AG10803 (cell line): Measurements from ENCODE around the gene PCBP3.

Experiments
- DNase-seq: peaks from one replicate; pipeline ENCODE4 v3.0.0; 2010; ENCODE audit warnings: low read depth
- H3K4me3 ChIP-seq: 2 replicates; pipeline ENCODE4 v1.5.1; 2011; ENCODE audit warnings: mild to moderate bottlenecking, low read length, control low read depth
- CTCF ChIP-seq: conservative IDR thresholded peaks from 2 replicates; pipeline ENCODE4 v1.5.1; 2011; ENCODE audit warnings: mild to moderate bottlenecking, low read length, control low read depth, inconsistent platforms

PCBP3 gene

GRCh38 chr21:45982092-45982757 is 338.7 kb downstream of the PCBP3 start:
- DNase-seq: no peak
- H3K4me3 ChIP-seq: peak overlapping the region; percentile 96
- TF ChIP-seq CTCF: no peak

DNA sequence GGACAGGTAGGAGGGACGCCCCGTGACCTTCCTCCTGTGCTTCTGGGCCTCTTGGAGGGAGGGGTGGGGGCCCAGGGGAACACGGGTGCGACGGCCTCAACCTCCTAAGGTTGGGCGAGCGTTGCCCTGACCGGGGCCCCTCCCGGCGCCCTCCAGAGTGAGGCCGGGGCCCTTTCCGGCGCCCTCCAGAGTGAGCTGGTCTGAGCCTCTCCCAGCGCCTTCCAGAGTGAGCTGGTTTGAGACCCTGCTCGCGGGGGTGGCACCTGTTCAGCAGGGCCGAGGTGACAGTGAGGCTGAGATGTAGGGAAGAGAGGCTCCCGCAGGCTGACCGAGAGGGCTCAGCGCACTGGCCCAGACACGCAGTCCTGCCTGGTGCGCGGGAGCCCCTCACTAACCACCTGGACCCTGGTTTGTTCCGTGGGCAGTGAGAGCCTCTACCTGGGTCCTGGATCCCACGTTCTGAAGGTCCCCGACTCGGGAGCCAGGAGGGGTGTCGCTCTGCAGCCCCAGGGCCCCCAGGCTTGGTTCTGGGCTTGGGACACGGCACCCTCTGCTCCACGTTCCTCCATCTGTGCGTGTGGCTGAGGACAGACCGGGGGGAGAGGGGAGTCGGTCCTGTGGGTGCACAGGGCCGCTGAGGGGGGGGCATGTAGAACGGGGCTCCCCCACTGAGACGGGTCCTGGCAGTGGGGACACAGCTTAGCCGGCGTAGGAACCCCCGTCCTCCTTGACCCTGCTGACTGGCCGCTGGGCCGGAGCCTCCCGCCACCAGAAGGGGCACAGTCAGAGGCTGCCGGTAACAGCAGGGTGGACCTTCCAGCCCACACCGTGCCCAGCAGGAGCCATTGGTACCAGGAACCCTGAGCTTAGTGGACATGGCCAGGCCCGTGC is 339.5 kb downstream of the PCBP3 start:
- DNase-seq: no peak
- peak overlapping the region; percentile 96 for H3K4me3 ChIP-seq
- TF ChIP-seq CTCF: no peak

GRCh38 chr21:45983649-45983965 is 340.1 kb downstream of the PCBP3 start:
- TF ChIP-seq CTCF: no peak
- DNase-seq: no peak
- H3K4me3 ChIP-seq: peak overlapping the region; percentile 96

- peak; percentile 61 for DNase-seq
- H3K4me3 ChIP-seq: peak overlapping the region; percentile 96
Observed at GRCh38 chr21:45983981-45984551, 340.5 kb downstream of the PCBP3 start.

GRCh38 chr21:45984584-45985095 is 341.1 kb downstream of the PCBP3 start:
- DNase-seq: no peak
- peak overlapping the region; percentile 96 for H3K4me3 ChIP-seq
- TF ChIP-seq CTCF: no peak

More at GRCh38 chr21:45983981-45984551, 340.5 kb downstream of the PCBP3 start:
- no peak for TF ChIP-seq CTCF

DNA sequence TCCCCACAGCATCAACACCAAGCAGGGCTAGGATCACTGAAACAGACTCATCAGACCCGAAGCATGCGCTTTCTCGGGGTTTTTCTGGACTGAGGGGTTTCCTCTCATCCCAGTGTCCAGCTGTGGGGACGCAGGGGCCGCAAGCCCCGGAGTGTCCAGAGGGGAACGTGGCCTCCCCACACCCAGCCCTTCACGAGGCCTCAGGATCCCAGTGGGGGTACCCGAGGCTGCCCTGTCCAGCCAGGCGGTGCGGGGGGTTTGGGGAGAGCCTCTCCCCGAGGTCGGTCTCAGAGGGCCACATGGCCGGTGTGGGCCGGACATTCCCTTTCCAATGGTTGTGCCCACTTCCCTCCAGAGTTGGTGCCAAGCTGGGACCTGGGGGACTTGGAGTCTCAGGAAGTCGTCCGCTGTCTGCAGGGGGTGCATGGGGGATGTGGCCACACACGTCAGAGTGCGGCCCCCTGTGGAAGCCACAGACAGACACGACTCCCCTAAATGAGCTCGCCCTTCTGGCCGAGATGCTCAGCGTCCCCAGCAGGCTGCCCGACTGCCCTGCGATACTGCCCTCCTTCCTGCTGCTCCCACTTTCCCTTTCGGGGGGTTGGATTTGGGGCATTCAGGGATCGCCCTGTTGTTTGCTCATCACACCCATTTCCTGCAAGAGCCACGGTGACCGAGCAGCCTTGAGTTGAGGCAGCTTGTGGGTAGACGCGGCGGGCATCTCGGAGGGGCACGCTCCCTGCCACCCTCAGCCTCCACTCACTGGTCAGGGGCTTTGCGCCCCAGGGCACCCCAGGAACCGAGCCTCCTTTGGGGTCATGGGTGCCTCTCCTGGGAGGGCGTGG is 342.2 kb downstream of the PCBP3 start:
- no peak for TF ChIP-seq CTCF
- no peak for DNase-seq
- H3K4me3 ChIP-seq: peak overlapping the region; percentile 96
